Colonic mucosa (tissue), 4 donors: ENCODE data around the gene TAAR6. TPM values are rescaled to one million over a fixed set of nuclear protein-coding genes. Genes with fewer than 3 reads are reported as not detected.

Experiments used
- DNase-seq: peaks from one replicate; pipeline ENCODE4 v3.0.0-alpha.2; 2020
- H3K27ac ChIP-seq: fragments of 200-600 bp; one replicate; pipeline ENCODE4 v1.8.0; 2021
- H3K27me3 ChIP-seq: fragments of 200-600 bp; one replicate; pipeline ENCODE4 v1.8.0; 2021
- H3K36me3 ChIP-seq: fragments of 200-600 bp; one replicate; pipeline ENCODE4 v1.8.0; 2021
- H3K4me1 ChIP-seq: fragments of 200-600 bp; one replicate; pipeline ENCODE4 v1.8.0; 2021; ENCODE audit warnings: mild to moderate bottlenecking
- H3K4me3 ChIP-seq: fragments of 200-600 bp; one replicate; pipeline ENCODE4 v1.8.0; 2021
- H3K9ac ChIP-seq, 2 donors: one replicate each; pipeline ENCODE4 v1.7.0; 2013; ENCODE audit warnings: control low read depth in 2 of 2, low read depth in 2 of 2, low read length in 2 of 2
- H3K9me3 ChIP-seq: fragments of 200-600 bp; one replicate; pipeline ENCODE4 v1.8.0; 2021
- intact Hi-C: fragments of 100-400 bp; cut with DNase I; formaldehyde crosslinking; loops from one replicate; pipeline ENCODE4 v1.14.1; 2022
- total RNA-seq, 2 donors: library from RNA; stranded (reverse); fragmentation: NEBNext Ultra II Directional in 1 of 2; extraction: Animal tissue kit (Norgen Biotek cat#: 25700) in 1 of 2; gene quantifications; one replicate each; pipeline ENCODE4 v1.2.1, GENCODE V29; 2021
- TF ChIP-seq, protein P1 (sequence below): fragments of 200-600 bp; IDR thresholded peaks from one replicate; pipeline ENCODE4 v1.8.0; 2022; ENCODE audit warnings: antibody characterized with exemption, mild to moderate bottlenecking
- donor health status: healthy.
- donor health status: DM: no; HTN: no; CAD: no.
- donor health status: DM: no; HTN: no; CAD: no.

TAAR6 gene, protein sequence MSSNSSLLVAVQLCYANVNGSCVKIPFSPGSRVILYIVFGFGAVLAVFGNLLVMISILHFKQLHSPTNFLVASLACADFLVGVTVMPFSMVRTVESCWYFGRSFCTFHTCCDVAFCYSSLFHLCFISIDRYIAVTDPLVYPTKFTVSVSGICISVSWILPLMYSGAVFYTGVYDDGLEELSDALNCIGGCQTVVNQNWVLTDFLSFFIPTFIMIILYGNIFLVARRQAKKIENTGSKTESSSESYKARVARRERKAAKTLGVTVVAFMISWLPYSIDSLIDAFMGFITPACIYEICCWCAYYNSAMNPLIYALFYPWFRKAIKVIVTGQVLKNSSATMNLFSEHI
- total RNA-seq, result not detected

DNA sequence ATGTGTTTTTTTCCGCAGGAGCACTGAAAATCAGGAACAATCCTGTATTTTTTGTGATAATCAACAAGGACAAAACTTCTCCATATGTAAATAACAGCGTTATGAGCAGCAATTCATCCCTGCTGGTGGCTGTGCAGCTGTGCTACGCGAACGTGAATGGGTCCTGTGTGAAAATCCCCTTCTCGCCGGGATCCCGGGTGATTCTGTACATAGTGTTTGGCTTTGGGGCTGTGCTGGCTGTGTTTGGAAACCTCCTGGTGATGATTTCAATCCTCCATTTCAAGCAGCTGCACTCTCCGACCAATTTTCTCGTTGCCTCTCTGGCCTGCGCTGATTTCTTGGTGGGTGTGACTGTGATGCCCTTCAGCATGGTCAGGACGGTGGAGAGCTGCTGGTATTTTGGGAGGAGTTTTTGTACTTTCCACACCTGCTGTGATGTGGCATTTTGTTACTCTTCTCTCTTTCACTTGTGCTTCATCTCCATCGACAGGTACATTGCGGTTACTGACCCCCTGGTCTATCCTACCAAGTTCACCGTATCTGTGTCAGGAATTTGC lies at the start of gene TAAR6:
Gene TAAR6, plus strand, starts transcription at position 102 of the 557 bp plus-strand sequence. Its CDS starts 0 bp downstream, at position 102.
- no peaks in the 10 kb centered on the region for H3K27me3 ChIP-seq
- H3K4me3 ChIP-seq, result no peak within 1 kb of the TSS
- no peaks in the 10 kb centered on the region for H3K9me3 ChIP-seq
- no peak within 1 kb of the TSS for H3K9ac ChIP-seq
- intact Hi-C loops, result no loop called here
- no peaks in the 10 kb centered on the region for H3K36me3 ChIP-seq
- H3K27ac ChIP-seq, result no peak within 1 kb of the TSS
- H3K4me1 ChIP-seq, result no peaks in the 10 kb centered on the region
- no peak for DNase-seq
- TF ChIP-seq, protein P1, sequence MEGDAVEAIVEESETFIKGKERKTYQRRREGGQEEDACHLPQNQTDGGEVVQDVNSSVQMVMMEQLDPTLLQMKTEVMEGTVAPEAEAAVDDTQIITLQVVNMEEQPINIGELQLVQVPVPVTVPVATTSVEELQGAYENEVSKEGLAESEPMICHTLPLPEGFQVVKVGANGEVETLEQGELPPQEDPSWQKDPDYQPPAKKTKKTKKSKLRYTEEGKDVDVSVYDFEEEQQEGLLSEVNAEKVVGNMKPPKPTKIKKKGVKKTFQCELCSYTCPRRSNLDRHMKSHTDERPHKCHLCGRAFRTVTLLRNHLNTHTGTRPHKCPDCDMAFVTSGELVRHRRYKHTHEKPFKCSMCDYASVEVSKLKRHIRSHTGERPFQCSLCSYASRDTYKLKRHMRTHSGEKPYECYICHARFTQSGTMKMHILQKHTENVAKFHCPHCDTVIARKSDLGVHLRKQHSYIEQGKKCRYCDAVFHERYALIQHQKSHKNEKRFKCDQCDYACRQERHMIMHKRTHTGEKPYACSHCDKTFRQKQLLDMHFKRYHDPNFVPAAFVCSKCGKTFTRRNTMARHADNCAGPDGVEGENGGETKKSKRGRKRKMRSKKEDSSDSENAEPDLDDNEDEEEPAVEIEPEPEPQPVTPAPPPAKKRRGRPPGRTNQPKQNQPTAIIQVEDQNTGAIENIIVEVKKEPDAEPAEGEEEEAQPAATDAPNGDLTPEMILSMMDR, result no peak

DNA sequence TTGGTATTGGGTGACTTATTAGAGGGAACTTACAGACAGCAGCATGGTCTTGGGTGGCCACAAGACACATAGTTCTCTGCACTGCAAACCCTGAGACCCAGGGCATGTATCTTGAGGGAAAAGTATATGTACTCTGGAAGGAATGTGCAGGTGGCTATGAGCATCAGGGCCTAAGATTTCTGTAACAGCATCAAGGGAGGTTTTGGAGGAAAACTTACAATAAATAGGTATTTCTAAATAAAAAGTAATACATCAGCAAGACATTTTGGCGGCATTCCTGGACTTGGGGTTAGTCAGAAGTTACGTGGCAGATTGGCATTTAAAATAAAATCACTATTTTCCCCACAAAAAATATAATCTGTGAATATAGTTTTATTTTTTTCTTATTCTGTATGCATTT lies 49.2 kb upstream of the TAAR6 start:
- Histone ChIP-seq H3K4me3 (no peak overlapping the region), H3K27ac (no peak overlapping the region), H3K36me3 (no peaks in the 10 kb centered on the region), H3K4me1 (no peaks in the 10 kb centered on the region), H3K27me3 (no peaks in the 10 kb centered on the region), H3K9ac (no peak overlapping the region), H3K9me3 (no peaks in the 10 kb centered on the region)
- intact Hi-C loops, result no loop called here
- TF ChIP-seq, protein P1, result no peak
- DNase-seq, result no peak

DNA sequence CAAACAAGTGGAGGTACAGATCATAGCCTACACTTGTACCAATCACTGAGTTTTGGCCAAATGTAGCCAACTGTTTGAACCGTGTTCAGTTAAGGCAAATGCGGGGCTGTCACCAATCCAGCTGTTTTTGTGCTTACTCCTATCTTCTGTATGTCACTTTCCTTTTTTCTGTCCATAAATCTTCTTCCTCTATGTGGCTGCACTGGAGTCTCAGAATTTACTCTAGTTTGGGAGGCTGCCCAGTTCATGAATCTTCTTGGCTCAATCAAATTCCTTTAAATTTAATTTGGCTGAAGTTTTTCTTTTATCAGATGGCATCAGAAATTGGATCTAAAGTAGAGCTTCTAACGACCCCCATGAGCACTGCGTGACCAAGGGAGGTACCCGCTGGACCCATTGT lies 45.5 kb upstream of the TAAR6 start:
- TF ChIP-seq, protein P1, result no peak
- Histone ChIP-seq H3K9me3 (no peaks in the 10 kb centered on the region), H3K27me3 (no peaks in the 10 kb centered on the region), H3K4me3 (no peak overlapping the region), H3K27ac (no peak overlapping the region), H3K9ac (no peak overlapping the region), H3K4me1 (no peaks in the 10 kb centered on the region), H3K36me3 (no peaks in the 10 kb centered on the region)
- DNase-seq, result no peak
- intact Hi-C loops, result no loop called here

DNA sequence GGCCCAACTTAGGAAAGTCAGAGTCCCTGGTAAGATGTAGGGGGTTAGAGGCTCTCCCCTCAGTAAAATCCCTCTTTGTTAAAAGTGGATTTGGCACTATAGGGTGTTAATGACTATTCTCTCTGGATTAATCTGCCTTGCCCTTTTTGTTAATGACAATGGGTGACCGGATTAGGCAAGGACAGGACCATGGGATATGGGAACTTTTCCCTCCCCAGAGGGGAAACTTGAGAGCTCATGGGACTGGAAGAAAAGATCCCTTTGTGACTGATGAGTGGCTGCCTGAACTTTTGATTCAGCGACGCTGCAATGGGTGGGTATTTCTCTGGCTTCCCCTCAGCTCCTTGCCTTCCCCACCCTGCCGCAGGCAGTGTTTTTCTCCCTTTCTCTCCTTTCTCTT lies 44.3 kb upstream of the TAAR6 start:
- DNase-seq, result no peak
- intact Hi-C loops, result no loop called here
- no peaks in the 10 kb centered on the region for H3K4me1 ChIP-seq

DNA sequence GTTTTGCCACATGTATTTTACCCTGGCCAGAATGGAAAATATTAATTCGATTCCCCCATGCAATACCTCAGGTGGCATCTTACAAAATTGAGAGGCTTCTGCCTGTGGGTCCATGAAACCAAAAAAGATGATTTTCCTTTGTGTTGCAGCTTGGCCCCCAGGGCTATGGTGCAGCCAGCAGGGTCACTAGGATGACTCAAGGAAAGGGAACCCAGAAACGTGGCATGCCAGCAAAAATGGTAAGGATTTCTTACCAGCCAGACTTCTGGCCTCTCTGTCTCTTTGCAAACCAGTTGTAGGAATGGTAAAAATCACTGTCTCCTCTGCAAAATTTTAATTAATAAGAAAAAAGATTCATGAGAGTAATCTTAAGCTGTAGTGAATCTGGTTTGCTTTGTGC lies 43.7 kb upstream of the TAAR6 start:
- DNase-seq, result no peak
- TF ChIP-seq, protein P1, result no peak
- Histone ChIP-seq H3K4me3 (no peak overlapping the region), H3K27ac (no peak overlapping the region), H3K27me3 (no peaks in the 10 kb centered on the region), H3K9me3 (no peaks in the 10 kb centered on the region), H3K36me3 (no peaks in the 10 kb centered on the region), H3K4me1 (no peaks in the 10 kb centered on the region), H3K9ac (no peak overlapping the region)
- intact Hi-C loops, result no loop called here

More for the DNA sequence above, 44.3 kb upstream of the TAAR6 start:
- TF ChIP-seq, protein P1, result no peak
- no peak overlapping the region for H3K9ac ChIP-seq
- H3K4me3 ChIP-seq, result no peak overlapping the region
- H3K27me3 ChIP-seq, result no peaks in the 10 kb centered on the region
- H3K9me3 ChIP-seq, result no peaks in the 10 kb centered on the region
- no peaks in the 10 kb centered on the region for H3K36me3 ChIP-seq
- no peak overlapping the region for H3K27ac ChIP-seq
